ENCODE data around the gene TMEM203. TPM values are rescaled to one million over a fixed set of nuclear protein-coding genes. Genes with fewer than 3 reads are reported as not detected.
A peak's percentile ranks its signal among the peaks of the same experiment; 100 is the strongest.

The TMEM203 gene
- total and polyA plus RNA-seq, 2 of the 13 experiments (the other 11 are each of a cell fraction or from before 2014, with no cell fraction given), result 23.4 to 36.7 TPM

- TF ChIP-seq TFDP1 (CRISPR knock-in tag; IDR thresholded peaks at IDR 0.05; ENCODE audit: borderline replicate concordance), result peak; percentile 84
- TF ChIP-seq ZUFSP (CRISPR knock-in tag; IDR thresholded peaks at IDR 0.05; ENCODE audit: borderline replicate concordance), result no peak
- TF ChIP-seq E2F1 (CRISPR knock-in tag; IDR thresholded peaks at IDR 0.05), result no peak
- TF ChIP-seq ZNF207 (IDR thresholded peaks at IDR 0.05; ENCODE audit: borderline replicate concordance), result no peak
- peak; percentile 11; the same call in 1 of the 2 replicates for TF ChIP-seq HNF4A (CRISPR knock-in tag; IDR thresholded peaks at IDR 0.05)
- no peak for TF ChIP-seq ZBTB4 (CRISPR knock-in tag; IDR thresholded peaks at IDR 0.05; ENCODE audit: borderline replicate concordance)
- TF ChIP-seq ZNF558 (CRISPR knock-in tag; IDR thresholded peaks at IDR 0.05; ENCODE audit: borderline replicate concordance), result peak; percentile 63; the same call in 1 of the 2 replicates
- no peak for TF ChIP-seq ZNF720 (CRISPR knock-in tag; IDR thresholded peaks at IDR 0.05)
- no peak for TF ChIP-seq NFE2L2 (IDR thresholded peaks at IDR 0.05; ENCODE audit: low read length)
- TF ChIP-seq ZNF766 (CRISPR knock-in tag; IDR thresholded peaks at IDR 0.05; ENCODE audit: borderline replicate concordance), result peak; percentile 64; the same call in 1 of the 2 replicates
- TF ChIP-seq ZNF678 (CRISPR knock-in tag; IDR thresholded peaks at IDR 0.05), result 0 out of 2 replicates have a peak, but pooled peaks have one; percentile 54
- no peak for TF ChIP-seq SP1 (IDR thresholded peaks at IDR 0.05)
- no peak; the same call in none of the 2 replicates for TF ChIP-seq SP1 (CRISPR knock-in tag; IDR thresholded peaks at IDR 0.05)
- TF ChIP-seq USF2 (IDR thresholded peaks at IDR 0.05; ENCODE audit: low read depth, low read length), result no peak
- no peak for TF ChIP-seq USF2 (CRISPR knock-in tag; IDR thresholded peaks at IDR 0.05; ENCODE audit: borderline replicate concordance)
- no peak for TF ChIP-seq ZNF414 (CRISPR knock-in tag; IDR thresholded peaks at IDR 0.05)
- no peak for TF ChIP-seq ZNF383 (CRISPR knock-in tag; IDR thresholded peaks at IDR 0.05; ENCODE audit: borderline replicate concordance)
- 0 out of 2 replicates have a peak, but pooled peaks have one; percentile 57 for TF ChIP-seq ZNF792 (CRISPR knock-in tag; IDR thresholded peaks at IDR 0.05)
- TF ChIP-seq ZNF274 (CRISPR knock-in tag; IDR thresholded peaks at IDR 0.05), result no peak; the same call in 1 of the 2 replicates
These were observed 34.9 kb upstream of the TMEM203 start (continued) for GRCh38 chr9:137240318-137240840.
